ENCODE data around the gene ILRUN. TPM values are rescaled to one million over a fixed set of nuclear protein-coding genes. Genes with fewer than 3 reads are reported as not detected.

The ILRUN gene
- total and polyA plus RNA-seq, 9 of the 15 experiments (the other 6 are each of a cell fraction or from before 2014, with no cell fraction given): 24.9 to 78.9 (median 53.4) TPM

DNA sequence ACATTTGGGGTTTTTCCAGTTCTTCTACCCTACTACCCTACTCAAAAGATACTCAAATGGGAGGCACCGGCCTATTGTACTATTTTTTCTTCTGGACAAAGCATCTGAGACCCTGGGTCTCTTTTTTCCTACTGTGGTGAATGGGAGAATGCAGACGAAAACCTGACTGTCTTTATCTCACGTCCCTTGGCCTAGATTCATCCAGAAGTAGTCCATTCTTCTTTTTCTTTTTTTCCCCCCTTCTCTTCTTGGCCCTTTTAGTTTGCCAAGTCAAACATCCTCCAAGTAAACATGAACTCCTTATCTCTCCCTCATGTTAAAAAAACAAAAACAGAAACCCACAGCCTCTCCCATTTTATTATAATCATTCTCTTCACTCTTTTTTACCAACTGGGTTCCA, 8.7 kb upstream of the ILRUN start:
- in situ Hi-C loops (cut with MboI): no loop called here

More for the DNA sequence above, 8.7 kb upstream of the ILRUN start:
- ChIA-PET CTCF (ENCODE audit: low intra/inter-chr PET ratio) (no interaction called here), POLR2A (no interaction called here)
- FAIRE-seq (peak; percentile 51), DNase-seq (ENCODE audit: extremely low read depth in 1 of 4, low spot score in 3 of 4) (no peak), ATAC-seq (no peak; the same call in 1 of the 3 replicates)
- 0 out of 2 replicates have a peak, but pooled peaks have one; percentile 30 for TF ChIP-seq EP400 (IDR thresholded peaks at IDR 0.05)
- TF ChIP-seq MTA1 (IDR thresholded peaks at IDR 0.05; ENCODE audit: borderline replicate concordance): 0 out of 2 replicates have a peak, but pooled peaks have one; percentile 23
- TF ChIP-seq C11orf30 (IDR thresholded peaks at IDR 0.05; ENCODE audit: low read depth): no peak
- 0 out of 2 replicates have a peak, but pooled peaks have one; percentile 19 for TF ChIP-seq FOXA1 (IDR thresholded peaks at IDR 0.05; ENCODE audit: borderline replicate concordance)
- TF ChIP-seq NCOA1 (IDR thresholded peaks at IDR 0.05; ENCODE audit: low read depth): no peak
- peak; percentile 39; the same call in 1 of the 2 replicates for TF ChIP-seq LEF1 (IDR thresholded peaks at IDR 0.05)
- peak in 1 of 2 experiments; percentile 76; a peak in 2 of 4 replicates for TF ChIP-seq FOXA3 (CRISPR knock-in tag; conservative IDR thresholded peaks at IDR 0.05 in 1 of 2, IDR thresholded peaks at IDR 0.05 in 1 of 2)
- no peak for TF ChIP-seq MEF2A (IDR thresholded peaks at IDR 0.05; ENCODE audit: control insufficient read depth, low read depth, low read length)
- TF ChIP-seq, protein P1, sequence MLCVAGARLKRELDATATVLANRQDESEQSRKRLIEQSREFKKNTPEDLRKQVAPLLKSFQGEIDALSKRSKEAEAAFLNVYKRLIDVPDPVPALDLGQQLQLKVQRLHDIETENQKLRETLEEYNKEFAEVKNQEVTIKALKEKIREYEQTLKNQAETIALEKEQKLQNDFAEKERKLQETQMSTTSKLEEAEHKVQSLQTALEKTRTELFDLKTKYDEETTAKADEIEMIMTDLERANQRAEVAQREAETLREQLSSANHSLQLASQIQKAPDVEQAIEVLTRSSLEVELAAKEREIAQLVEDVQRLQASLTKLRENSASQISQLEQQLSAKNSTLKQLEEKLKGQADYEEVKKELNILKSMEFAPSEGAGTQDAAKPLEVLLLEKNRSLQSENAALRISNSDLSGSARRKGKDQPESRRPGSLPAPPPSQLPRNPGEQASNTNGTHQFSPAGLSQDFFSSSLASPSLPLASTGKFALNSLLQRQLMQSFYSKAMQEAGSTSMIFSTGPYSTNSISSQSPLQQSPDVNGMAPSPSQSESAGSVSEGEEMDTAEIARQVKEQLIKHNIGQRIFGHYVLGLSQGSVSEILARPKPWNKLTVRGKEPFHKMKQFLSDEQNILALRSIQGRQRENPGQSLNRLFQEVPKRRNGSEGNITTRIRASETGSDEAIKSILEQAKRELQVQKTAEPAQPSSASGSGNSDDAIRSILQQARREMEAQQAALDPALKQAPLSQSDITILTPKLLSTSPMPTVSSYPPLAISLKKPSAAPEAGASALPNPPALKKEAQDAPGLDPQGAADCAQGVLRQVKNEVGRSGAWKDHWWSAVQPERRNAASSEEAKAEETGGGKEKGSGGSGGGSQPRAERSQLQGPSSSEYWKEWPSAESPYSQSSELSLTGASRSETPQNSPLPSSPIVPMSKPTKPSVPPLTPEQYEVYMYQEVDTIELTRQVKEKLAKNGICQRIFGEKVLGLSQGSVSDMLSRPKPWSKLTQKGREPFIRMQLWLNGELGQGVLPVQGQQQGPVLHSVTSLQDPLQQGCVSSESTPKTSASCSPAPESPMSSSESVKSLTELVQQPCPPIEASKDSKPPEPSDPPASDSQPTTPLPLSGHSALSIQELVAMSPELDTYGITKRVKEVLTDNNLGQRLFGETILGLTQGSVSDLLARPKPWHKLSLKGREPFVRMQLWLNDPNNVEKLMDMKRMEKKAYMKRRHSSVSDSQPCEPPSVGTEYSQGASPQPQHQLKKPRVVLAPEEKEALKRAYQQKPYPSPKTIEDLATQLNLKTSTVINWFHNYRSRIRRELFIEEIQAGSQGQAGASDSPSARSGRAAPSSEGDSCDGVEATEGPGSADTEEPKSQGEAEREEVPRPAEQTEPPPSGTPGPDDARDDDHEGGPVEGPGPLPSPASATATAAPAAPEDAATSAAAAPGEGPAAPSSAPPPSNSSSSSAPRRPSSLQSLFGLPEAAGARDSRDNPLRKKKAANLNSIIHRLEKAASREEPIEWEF (CRISPR knock-in tag; IDR thresholded peaks at IDR 0.05): no peak
- TF ChIP-seq, protein P2, sequence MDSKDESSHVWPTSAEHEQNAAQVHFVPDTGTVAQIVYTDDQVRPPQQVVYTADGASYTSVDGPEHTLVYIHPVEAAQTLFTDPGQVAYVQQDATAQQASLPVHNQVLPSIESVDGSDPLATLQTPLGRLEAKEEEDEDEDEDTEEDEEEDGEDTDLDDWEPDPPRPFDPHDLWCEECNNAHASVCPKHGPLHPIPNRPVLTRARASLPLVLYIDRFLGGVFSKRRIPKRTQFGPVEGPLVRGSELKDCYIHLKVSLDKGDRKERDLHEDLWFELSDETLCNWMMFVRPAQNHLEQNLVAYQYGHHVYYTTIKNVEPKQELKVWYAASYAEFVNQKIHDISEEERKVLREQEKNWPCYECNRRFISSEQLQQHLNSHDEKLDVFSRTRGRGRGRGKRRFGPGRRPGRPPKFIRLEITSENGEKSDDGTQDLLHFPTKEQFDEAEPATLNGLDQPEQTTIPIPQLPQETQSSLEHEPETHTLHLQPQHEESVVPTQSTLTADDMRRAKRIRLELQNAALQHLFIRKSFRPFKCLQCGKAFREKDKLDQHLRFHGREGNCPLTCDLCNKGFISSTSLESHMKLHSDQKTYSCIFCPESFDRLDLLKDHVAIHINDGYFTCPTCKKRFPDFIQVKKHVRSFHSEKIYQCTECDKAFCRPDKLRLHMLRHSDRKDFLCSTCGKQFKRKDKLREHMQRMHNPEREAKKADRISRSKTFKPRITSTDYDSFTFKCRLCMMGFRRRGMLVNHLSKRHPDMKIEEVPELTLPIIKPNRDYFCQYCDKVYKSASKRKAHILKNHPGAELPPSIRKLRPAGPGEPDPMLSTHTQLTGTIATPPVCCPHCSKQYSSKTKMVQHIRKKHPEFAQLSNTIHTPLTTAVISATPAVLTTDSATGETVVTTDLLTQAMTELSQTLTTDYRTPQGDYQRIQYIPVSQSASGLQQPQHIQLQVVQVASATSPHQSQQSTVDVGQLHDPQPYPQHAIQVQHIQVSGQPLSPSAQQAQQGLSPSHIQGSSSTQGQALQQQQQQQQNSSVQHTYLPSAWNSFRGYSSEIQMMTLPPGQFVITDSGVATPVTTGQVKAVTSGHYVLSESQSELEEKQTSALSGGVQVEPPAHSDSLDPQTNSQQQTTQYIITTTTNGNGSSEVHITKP (IDR thresholded peaks at IDR 0.05; ENCODE audit: partially characterized antibody): peak; percentile 77
- 0 out of 2 replicates have a peak, but pooled peaks have one; percentile 15 for TF ChIP-seq ZFX (CRISPR knock-in tag; IDR thresholded peaks at IDR 0.05)
- TF ChIP-seq FOXK2 (conservative IDR thresholded peaks at IDR 0.05 in 1 of 2, IDR thresholded peaks at IDR 0.05 in 1 of 2; ENCODE audit: low read depth in 2 of 2): peak; percentile 39 to 67; a peak in 3 of 4 replicates
- TF ChIP-seq ARNT (IDR thresholded peaks at IDR 0.05): 0 out of 4 replicates have a peak, but pooled peaks of 1 of the 2 experiments have one; percentile 39
- TF ChIP-seq SOX6 (IDR thresholded peaks at IDR 0.05): 0 out of 2 replicates have a peak, but pooled peaks have one; percentile 11
- Histone ChIP-seq H3K36me3 (ENCODE audit: control insufficient read depth, insufficient read depth, low read length) (no peaks in the 10 kb centered on the region), H3K9ac (ENCODE audit: insufficient read depth in 1 of 2, low read depth in 2 of 2, low read length in 2 of 2) (peak overlapping the region in 1 of 2 experiments; percentile 41; a peak in 1 of 4 replicates), H3K4me1 (replicated peaks in 1 of 2; ENCODE audit: control insufficient read depth in 2 of 2, insufficient read depth in 2 of 2, low read length in 2 of 2) (peaks cover 4 to 16% of the 10 kb centered on the region in 2 experiments; a peak in 4 of 5 replicates), H3K79me2 (ENCODE audit: control insufficient read depth, insufficient read depth, low read length) (no peaks in the 10 kb centered on the region), H3K4me2 (ENCODE audit: insufficient read depth, low read length) (peak overlapping the region; percentile 27; the same call in 1 of the 2 replicates), H3K9me1 (ENCODE audit: control insufficient read depth, insufficient read depth, low read length) (no peaks in the 10 kb centered on the region), H3K27me3 (ENCODE audit: control insufficient read depth in 2 of 2, insufficient read depth in 2 of 2, low read length in 2 of 2) (no peaks in the 10 kb centered on the region), H3K27ac (ENCODE audit: extremely low read depth, low read depth, low read length) (peak overlapping the region; percentile 38; the same call in 2 of the 3 replicates), H3K9me3 (replicated peaks; ENCODE audit: control insufficient read depth, insufficient read depth, low read depth, low read length) (no peaks in the 10 kb centered on the region), H3K4me3 (no peak overlapping the region), H4K20me1 (replicated peaks; ENCODE audit: control insufficient read depth, insufficient read depth, low read length) (no peaks in the 10 kb centered on the region), H2AFZ (ENCODE audit: low read depth, low read length) (peak overlapping the region; percentile 90)
- no TSS peak for BruUV-seq (replicated peaks)
- WGBS (ENCODE audit: insufficient coverage, low coverage, missing lambda C conversion rate): 26% methylated on average over 3 of the region's 3 CpGs
- intact Hi-C loops (cut with micrococcal nuclease): no loop called here

Measured in K562 (cell line).